Smooth muscle cell (in vitro differentiated cells): ENCODE results near the gene ADAMTSL1. TPM values are rescaled to one million over a fixed set of nuclear protein-coding genes. Genes with fewer than 3 reads are reported as not detected.

Experiments
- DNase-seq: peaks from one replicate; lab custom pipeline; 2025; ENCODE audit not compliant: unreplicated experiment; lab: John Stamatoyannopoulos, UW
- H2AFZ ChIP-seq: fragments of 200-600 bp; sonication (generic); 2 replicates; pipeline ENCODE4 v1.6.0; 2016; ENCODE audit warnings: antibody characterized with exemption, low read depth, mild to moderate bottlenecking
- H3F3A ChIP-seq: fragments of 200-600 bp; sonication (generic); 2 replicates; pipeline ENCODE4 v1.6.0; 2017; ENCODE audit warnings: antibody characterized with exemption, low read depth
- H3K27ac ChIP-seq: fragments of 200-600 bp; sonication (generic); 2 replicates; pipeline ENCODE4 v1.5.1; 2016; ENCODE audit warnings: low read depth, mild to moderate bottlenecking
- H3K27me3 ChIP-seq: fragments of 200-600 bp; sonication (generic); 2 replicates; pipeline ENCODE4 v1.6.1; 2016; ENCODE audit warnings: low read depth, mild to moderate bottlenecking
- H3K36me3 ChIP-seq: fragments of 200-600 bp; sonication (generic); 2 replicates; pipeline ENCODE4 v1.5.1; 2016; ENCODE audit warnings: low read depth
- H3K4me1 ChIP-seq: fragments of 200-600 bp; sonication (generic); 2 replicates; pipeline ENCODE4 v1.5.1; 2016; ENCODE audit warnings: low read depth
- H3K4me2 ChIP-seq: fragments of 200-600 bp; sonication (generic); 2 replicates; pipeline ENCODE4 v1.6.0; 2016; ENCODE audit warnings: mild to moderate bottlenecking
- H3K4me3 ChIP-seq: fragments of 200-600 bp; sonication (generic); 2 replicates; pipeline ENCODE4 v1.5.1; 2016; ENCODE audit warnings: mild to moderate bottlenecking
- H3K79me2 ChIP-seq: fragments of 200-600 bp; sonication (generic); 2 replicates; pipeline ENCODE4 v1.6.0; 2016; ENCODE audit warnings: low read depth, mild to moderate bottlenecking
- H3K9ac ChIP-seq: fragments of 200-600 bp; sonication (generic); 2 replicates; pipeline ENCODE4 v1.6.0; 2016; ENCODE audit warnings: low read depth
- H3K9me3 ChIP-seq: fragments of 200-600 bp; sonication (generic); replicated peaks from 2 replicates; pipeline ENCODE4 v1.5.1; 2016; ENCODE audit warnings: low read depth
- H4K20me1 ChIP-seq: fragments of 200-600 bp; sonication (generic); 2 replicates; pipeline ENCODE4 v1.6.0; 2016; ENCODE audit warnings: low read depth
- CTCF ChIP-seq: fragments of 200-600 bp; sonication (generic); IDR thresholded peaks from 2 replicates; pipeline ENCODE4 v1.5.1; 2017; ENCODE audit warnings: borderline replicate concordance, mild to moderate bottlenecking, antibody characterized with exemption; ENCODE audit not compliant: insufficient read depth, poor library complexity, severe bottlenecking
- WGBS: methylation state at CpG from one replicate; pipeline ENCODE4 v1.1.7; 2016; ENCODE audit warnings: low lambda C conversion rate; 5-methylcytosine and 5-hydroxymethylcytosine counted together
- polyA plus RNA-seq: library from polyadenylated mRNA; unstranded; fragments of >200 nt; fragmentation: Nextera tagmentation; extraction: Ambion mirVana; gene quantifications from 2 replicates; pipeline ENCODE4 v1.2.1, GENCODE V29; 2016
- total RNA-seq: library from RNA; depleted of rRNA; stranded (reverse); fragments of >200 nt; gene quantifications from 2 replicates; pipeline ENCODE4 v1.2.3, GENCODE V29; 2014

The ADAMTSL1 gene
- total and polyA plus RNA-seq, 2 experiments from 2014 or later: 4.3 to 4.4 TPM

GRCh38 chr9:18700714-18701113 is 226.8 kb downstream of the ADAMTSL1 start:
- Histone ChIP-seq H3K9ac (no peak overlapping the region), H3K36me3 (no peaks in the 10 kb centered on the region), H3K9me3 (no peaks in the 10 kb centered on the region), H3K4me3 (no peak overlapping the region), H3K27me3 (no peaks in the 10 kb centered on the region), H2AFZ (no peak overlapping the region), H3K79me2 (no peaks in the 10 kb centered on the region), H3K4me1 (no peaks in the 10 kb centered on the region), H3F3A (no peaks in the 10 kb centered on the region), H4K20me1 (no peaks in the 10 kb centered on the region), H3K4me2 (no peak overlapping the region), H3K27ac (no peak overlapping the region)
- no peak for TF ChIP-seq CTCF
- no peak for DNase-seq

GRCh38 chr9:18703151-18703900 is 229.4 kb downstream of the ADAMTSL1 start:
- Histone ChIP-seq H3K27me3 (no peaks in the 10 kb centered on the region), H3K36me3 (no peaks in the 10 kb centered on the region), H3K4me3 (no peak overlapping the region), H3K9ac (no peak overlapping the region), H3K9me3 (no peaks in the 10 kb centered on the region), H3K4me2 (no peak overlapping the region), H3K27ac (no peak overlapping the region), H2AFZ (no peak overlapping the region), H3K79me2 (no peaks in the 10 kb centered on the region), H4K20me1 (no peaks in the 10 kb centered on the region), H3F3A (no peaks in the 10 kb centered on the region), H3K4me1 (no peaks in the 10 kb centered on the region)
- no peak for TF ChIP-seq CTCF
- 68% methylated on average over 5 of the region's 5 CpGs for WGBS
- DNase-seq: no peak

GRCh38 chr9:18703901-18704379 is 230.0 kb downstream of the ADAMTSL1 start:
- H3K9ac ChIP-seq: no peak overlapping the region
- H3K4me3 ChIP-seq: no peak overlapping the region
- no peaks in the 10 kb centered on the region for H4K20me1 ChIP-seq
- DNase-seq: no peak
- H3K36me3 ChIP-seq: no peaks in the 10 kb centered on the region
- H3K4me1 ChIP-seq: no peaks in the 10 kb centered on the region
- H3K27me3 ChIP-seq: no peaks in the 10 kb centered on the region
- H3K27ac ChIP-seq: no peak overlapping the region
- WGBS: 91% methylated on average over 4 of the region's 4 CpGs
- no peaks in the 10 kb centered on the region for H3F3A ChIP-seq
- no peaks in the 10 kb centered on the region for H3K9me3 ChIP-seq
- H2AFZ ChIP-seq: no peak overlapping the region
- no peak for TF ChIP-seq CTCF
- no peaks in the 10 kb centered on the region for H3K79me2 ChIP-seq
- no peak overlapping the region for H3K4me2 ChIP-seq
